Activated T-cell treated with anti-CD3 and anti-CD28 coated beads, Interleukin-2, amount 50 U/mL, for 1 hour (primary cell): Measurements from ENCODE around the gene AKR1C4.
"Not testable (repeated sequence)": the region's sequence is repeated elsewhere in the genome, so short reads cannot be mapped to it uniquely, and the experiment has no call there.

Source experiments
- DNase-seq: peaks from one replicate; pipeline ENCODE4 v3.0.0-alpha.2; 2020

AKR1C4 gene

GRCh38 chr10:5209776-5210175 lies 13.1 kb downstream of the AKR1C4 start:
- DNase-seq, result not testable (repeated sequence)

GRCh38 chr10:5210261-5210660 lies 13.6 kb downstream of the AKR1C4 start:
- not testable (repeated sequence) for DNase-seq

- DNase-seq, result no peak
Observed at GRCh38 chr10:5211696-5212536, 15.3 kb downstream of the AKR1C4 start.

- DNase-seq, result no peak
Observed at GRCh38 chr10:5216801-5217200, 20.2 kb downstream of the AKR1C4 start.

GRCh38 chr10:5219262-5219661 lies 22.6 kb downstream of the AKR1C4 start:
- DNase-seq, result no peak

GRCh38 chr10:5222942-5223341 lies 26.3 kb downstream of the AKR1C4 start:
- not testable (repeated sequence) for DNase-seq

GRCh38 chr10:5229019-5229418 lies 32.4 kb downstream of the AKR1C4 start:
- DNase-seq, result no peak

GRCh38 chr10:5233324-5233723 lies 36.7 kb downstream of the AKR1C4 start:
- DNase-seq, result no peak

GRCh38 chr10:5234106-5234860 lies 37.6 kb downstream of the AKR1C4 start:
- DNase-seq, result no peak

GRCh38 chr10:5237541-5237940 lies 40.9 kb downstream of the AKR1C4 start:
- DNase-seq, result not testable (repeated sequence)

- DNase-seq, result no peak
Observed at GRCh38 chr10:5242585-5242984, 45.9 kb downstream of the AKR1C4 start.

GRCh38 chr10:5243521-5243987 lies 46.9 kb downstream of the AKR1C4 start:
- no peak for DNase-seq

- DNase-seq, result no peak
Observed at GRCh38 chr10:5252177-5253037, 55.8 kb downstream of the AKR1C4 start.

- DNase-seq, result no peak
Observed at GRCh38 chr10:5254488-5254887, 57.9 kb downstream of the AKR1C4 start.

- DNase-seq, result not testable (repeated sequence)
Observed at GRCh38 chr10:5257768-5258167, 61.1 kb downstream of the AKR1C4 start.

GRCh38 chr10:5259132-5259951 lies 62.7 kb downstream of the AKR1C4 start:
- no peak for DNase-seq

GRCh38 chr10:5259952-5260578 lies 63.4 kb downstream of the AKR1C4 start:
- no peak for DNase-seq

GRCh38 chr10:5260828-5261227 lies 64.2 kb downstream of the AKR1C4 start:
- no peak for DNase-seq

GRCh38 chr10:5265139-5265538 lies 68.5 kb downstream of the AKR1C4 start:
- no peak for DNase-seq

GRCh38 chr10:5266351-5266750 lies 69.7 kb downstream of the AKR1C4 start:
- no peak for DNase-seq

- no peak for DNase-seq
Observed at GRCh38 chr10:5266804-5267203, 70.2 kb downstream of the AKR1C4 start.

- DNase-seq, result no peak
Observed at GRCh38 chr10:5268234-5268633, 71.6 kb downstream of the AKR1C4 start.
